Loucy (cell line): ENCODE results near the gene MICAL3.

Source experiments
- H2AFZ ChIP-seq: fragments of 200-600 bp; sonication (generic); 2 replicates; pipeline ENCODE4 v1.6.0; 2016; ENCODE audit warnings: antibody characterized with exemption, mild to moderate bottlenecking, low read length, moderate library complexity
- H3F3A ChIP-seq: fragments of 200-600 bp; 2 replicates; pipeline ENCODE4 v1.6.0; 2016; ENCODE audit warnings: antibody characterized with exemption, low read depth, mild to moderate bottlenecking
- H3K27me3 ChIP-seq: fragments of 200-600 bp; sonication (generic); 2 replicates; pipeline ENCODE4 v1.6.1; 2014; ENCODE audit warnings: low read length, mild to moderate bottlenecking; ENCODE audit not compliant: insufficient read depth, poor library complexity, severe bottlenecking
- H3K36me3 ChIP-seq: fragments of 200-600 bp; sonication (generic); 2 replicates; pipeline ENCODE4 v1.6.1; 2016; ENCODE audit warnings: low read length; ENCODE audit not compliant: insufficient read depth
- H3K4me1 ChIP-seq: fragments of 200-600 bp; sonication (generic); 2 replicates; pipeline ENCODE4 v1.5.1; 2014; ENCODE audit warnings: low read length, mild to moderate bottlenecking; ENCODE audit not compliant: insufficient read depth, poor library complexity, severe bottlenecking
- H3K4me2 ChIP-seq: fragments of 200-600 bp; sonication (generic); 2 replicates; pipeline ENCODE4 v1.6.0; 2014; ENCODE audit warnings: antibody characterized with exemption, low read length, low read depth, mild to moderate bottlenecking; ENCODE audit not compliant: poor library complexity, severe bottlenecking
- H3K4me3 ChIP-seq: fragments of 200-600 bp; sonication (generic); 2 replicates; pipeline ENCODE4 v1.5.1; 2014; ENCODE audit warnings: low read length, mild to moderate bottlenecking, mixed read lengths; ENCODE audit not compliant: poor library complexity, severe bottlenecking
- H3K79me2 ChIP-seq: fragments of 200-600 bp; sonication (generic); 2 replicates; pipeline ENCODE4 v1.6.1; 2014; ENCODE audit warnings: low read length; ENCODE audit not compliant: insufficient read depth
- H3K9ac ChIP-seq: fragments of 200-600 bp; sonication (generic); 2 replicates; pipeline ENCODE4 v1.6.0; 2014; ENCODE audit warnings: mild to moderate bottlenecking, low read depth, low read length, moderate library complexity; ENCODE audit not compliant: poor library complexity, severe bottlenecking
- H3K9me2 ChIP-seq: fragments of 200-600 bp; sonication (generic); replicated peaks from 2 replicates; pipeline ENCODE4 v1.6.1; 2016; ENCODE audit warnings: low read depth, low read length, mixed read lengths
- H3K9me3 ChIP-seq: fragments of 200-600 bp; sonication (generic); 2 replicates; pipeline ENCODE4 v1.6.1; 2014; ENCODE audit warnings: mild to moderate bottlenecking, antibody characterized with exemption, low read length, low read depth; ENCODE audit not compliant: insufficient read depth
- H4K20me1 ChIP-seq: fragments of 200-600 bp; sonication (generic); 2 replicates; pipeline ENCODE4 v1.6.0; 2014; ENCODE audit warnings: antibody characterized with exemption, low read length, mild to moderate bottlenecking; ENCODE audit not compliant: insufficient read depth, poor library complexity, severe bottlenecking
- EZH2phosphoT487 ChIP-seq: fragments of 200-600 bp; IDR thresholded peaks from 2 replicates; pipeline ENCODE4 v1.6.1; 2018; ENCODE audit warnings: antibody characterized with exemption, mild to moderate bottlenecking, moderate library complexity, borderline replicate concordance
- TF ChIP-seq, protein P1 (sequence below): fragments of 200-600 bp; sonication (generic); conservative IDR thresholded peaks from 2 replicates; pipeline ENCODE4 v1.5.1; 2014; ENCODE audit warnings: mild to moderate bottlenecking, antibody characterized with exemption, low read length

The MICAL3 gene

DNA sequence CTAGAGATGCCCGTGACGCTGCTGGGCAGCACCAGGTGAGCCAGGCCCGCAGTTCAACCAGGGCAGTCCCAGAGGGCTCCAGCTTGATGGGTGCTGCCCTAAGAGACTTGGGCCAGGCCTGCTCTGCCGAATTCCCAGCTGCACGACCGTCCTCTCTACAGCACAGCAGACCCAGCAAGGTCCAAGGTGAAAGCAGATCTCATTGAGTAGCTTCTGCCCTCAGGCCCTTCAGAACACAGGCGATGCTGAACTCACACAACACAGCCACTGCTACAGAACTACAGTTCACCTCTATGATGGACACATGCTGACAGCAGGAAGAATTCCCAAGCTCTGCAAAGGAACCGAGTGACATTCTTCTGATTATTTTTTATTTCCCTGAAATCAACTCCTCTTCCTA is 81.6 kb downstream of the MICAL3 start:
- Histone ChIP-seq H3K9me2 (no peaks in the 10 kb centered on the region), H3K4me1 (peaks cover 19% of the 10 kb centered on the region), H3K79me2 (peaks cover 97% of the 10 kb centered on the region), H3K4me2 (no peak overlapping the region), H3K9me3 (no peaks in the 10 kb centered on the region), H3K4me3 (no peak overlapping the region), H3K36me3 (no peaks in the 10 kb centered on the region; the same call in 1 of the 2 replicates), H4K20me1 (peaks cover 3% of the 10 kb centered on the region), H3K9ac (no peak overlapping the region), H3K27me3 (no peaks in the 10 kb centered on the region), H2AFZ (no peak overlapping the region), H3F3A (no peaks in the 10 kb centered on the region)
- TF ChIP-seq, protein P1, sequence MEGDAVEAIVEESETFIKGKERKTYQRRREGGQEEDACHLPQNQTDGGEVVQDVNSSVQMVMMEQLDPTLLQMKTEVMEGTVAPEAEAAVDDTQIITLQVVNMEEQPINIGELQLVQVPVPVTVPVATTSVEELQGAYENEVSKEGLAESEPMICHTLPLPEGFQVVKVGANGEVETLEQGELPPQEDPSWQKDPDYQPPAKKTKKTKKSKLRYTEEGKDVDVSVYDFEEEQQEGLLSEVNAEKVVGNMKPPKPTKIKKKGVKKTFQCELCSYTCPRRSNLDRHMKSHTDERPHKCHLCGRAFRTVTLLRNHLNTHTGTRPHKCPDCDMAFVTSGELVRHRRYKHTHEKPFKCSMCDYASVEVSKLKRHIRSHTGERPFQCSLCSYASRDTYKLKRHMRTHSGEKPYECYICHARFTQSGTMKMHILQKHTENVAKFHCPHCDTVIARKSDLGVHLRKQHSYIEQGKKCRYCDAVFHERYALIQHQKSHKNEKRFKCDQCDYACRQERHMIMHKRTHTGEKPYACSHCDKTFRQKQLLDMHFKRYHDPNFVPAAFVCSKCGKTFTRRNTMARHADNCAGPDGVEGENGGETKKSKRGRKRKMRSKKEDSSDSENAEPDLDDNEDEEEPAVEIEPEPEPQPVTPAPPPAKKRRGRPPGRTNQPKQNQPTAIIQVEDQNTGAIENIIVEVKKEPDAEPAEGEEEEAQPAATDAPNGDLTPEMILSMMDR: no peak
- TF ChIP-seq EZH2phosphoT487: no peak

DNA sequence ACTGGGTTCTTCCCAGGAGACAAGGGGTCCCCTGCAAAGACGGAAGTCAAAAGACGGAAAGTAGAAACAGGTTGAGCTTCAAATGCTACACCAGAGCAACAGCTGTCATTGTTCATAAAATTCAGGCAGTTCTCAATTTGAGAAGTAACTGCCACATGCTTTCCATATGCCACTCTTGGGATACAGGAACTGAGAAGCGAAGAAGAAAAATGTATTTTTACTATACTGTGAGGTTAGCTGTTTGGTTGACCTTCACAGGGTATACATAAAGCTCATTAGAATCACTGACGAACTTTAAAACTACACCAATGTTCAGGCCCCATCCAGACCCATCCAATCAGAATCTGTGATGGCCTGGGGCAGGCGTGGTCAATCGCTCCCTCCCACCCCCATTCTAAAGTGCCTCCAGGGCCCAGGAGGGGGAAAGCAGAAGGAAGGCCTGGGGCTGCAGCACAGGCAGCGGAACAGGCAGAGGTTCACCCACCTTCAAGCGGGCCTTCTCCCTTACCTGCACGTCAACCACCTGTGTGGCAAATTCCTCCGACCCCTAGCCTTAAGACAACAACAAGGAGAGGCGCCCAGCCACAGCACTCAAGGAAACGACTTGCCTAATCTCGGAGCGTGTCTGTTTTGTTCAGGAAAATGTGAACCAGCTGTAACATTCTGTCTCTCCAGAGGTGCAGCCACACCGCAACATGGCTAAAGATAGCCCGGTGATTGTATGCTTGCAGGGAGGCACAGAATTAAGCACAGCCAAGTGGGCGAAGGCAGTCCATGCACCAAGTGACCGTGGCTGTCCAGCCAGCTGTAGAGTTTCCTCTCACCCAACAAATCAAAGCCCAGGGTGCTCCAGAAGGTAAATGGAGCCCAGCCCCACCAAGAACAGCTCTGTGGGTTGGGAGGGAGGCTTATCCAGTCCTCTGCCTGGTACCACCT is 82.6 kb downstream of the MICAL3 start:
- no peak overlapping the region for H3K9ac ChIP-seq
- TF ChIP-seq, protein P1: no peak
- no peak for TF ChIP-seq EZH2phosphoT487
- no peaks in the 10 kb centered on the region; the same call in 1 of the 2 replicates for H3K36me3 ChIP-seq
- H3K4me2 ChIP-seq: no peak overlapping the region
- peaks cover 14% of the 10 kb centered on the region for H3K4me1 ChIP-seq
- H2AFZ ChIP-seq: no peak overlapping the region
- H3K27me3 ChIP-seq: no peaks in the 10 kb centered on the region
- peaks cover 5% of the 10 kb centered on the region for H4K20me1 ChIP-seq
- peaks cover 92% of the 10 kb centered on the region for H3K79me2 ChIP-seq
- H3F3A ChIP-seq: no peaks in the 10 kb centered on the region
- H3K9me2 ChIP-seq: no peaks in the 10 kb centered on the region
- no peak overlapping the region for H3K4me3 ChIP-seq
- H3K9me3 ChIP-seq: no peaks in the 10 kb centered on the region

DNA sequence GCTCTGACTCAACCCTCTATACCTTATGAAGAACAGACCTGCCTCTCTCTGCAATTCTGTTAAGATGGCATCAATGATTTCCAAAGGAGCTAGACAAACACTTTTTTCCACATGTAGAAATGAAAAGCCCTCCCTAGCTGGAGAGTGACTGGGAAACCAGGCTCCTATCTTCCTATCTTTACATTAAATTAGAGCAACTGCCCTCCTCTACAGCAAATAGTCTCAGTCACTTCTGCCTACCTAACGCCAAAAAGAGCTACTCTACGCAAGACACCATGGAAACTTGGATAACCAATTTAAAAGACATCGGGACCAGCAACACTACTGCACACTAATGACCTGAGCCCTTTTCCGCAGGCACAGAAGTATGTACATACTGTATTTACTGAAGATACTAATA is 84.8 kb downstream of the MICAL3 start:
- no peaks in the 10 kb centered on the region for H3K27me3 ChIP-seq
- H3K4me3 ChIP-seq: no peak overlapping the region
- no peaks in the 10 kb centered on the region for H3K9me3 ChIP-seq
- H3K4me1 ChIP-seq: no peaks in the 10 kb centered on the region
- no peak overlapping the region for H3K4me2 ChIP-seq
- peaks cover 78% of the 10 kb centered on the region for H3K79me2 ChIP-seq
- no peaks in the 10 kb centered on the region; the same call in 1 of the 2 replicates for H3K36me3 ChIP-seq
- H3K9ac ChIP-seq: no peak overlapping the region
- no peaks in the 10 kb centered on the region for H3F3A ChIP-seq
- H2AFZ ChIP-seq: no peak overlapping the region
- TF ChIP-seq, protein P1: no peak
- TF ChIP-seq EZH2phosphoT487: no peak
- H3K9me2 ChIP-seq: no peaks in the 10 kb centered on the region
- H4K20me1 ChIP-seq: peaks cover 5% of the 10 kb centered on the region
